ENCODE results near the gene OPN1SW.
A peak's percentile ranks its signal among the peaks of the same experiment; 100 is the strongest.

The OPN1SW gene

DNA sequence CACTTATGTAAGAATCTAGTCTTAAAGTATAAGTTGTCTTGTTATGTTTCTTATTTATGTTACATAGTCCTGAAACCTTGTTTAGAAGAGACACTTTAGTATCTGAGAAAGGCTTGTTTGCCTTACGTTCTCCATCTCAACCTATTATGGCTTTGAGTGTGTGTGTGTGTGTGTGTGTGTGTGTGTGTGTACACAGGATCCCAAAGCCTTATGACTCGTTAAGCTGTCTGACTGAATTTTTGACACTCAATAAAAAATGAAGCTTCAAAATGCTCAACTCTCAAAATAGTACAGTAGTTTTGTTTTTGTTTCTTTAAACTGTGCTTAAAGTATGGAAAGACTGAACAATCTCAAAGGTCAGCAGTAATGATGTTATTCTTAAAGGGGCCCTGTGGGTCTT is 18.4 kb downstream of the OPN1SW start:
- DNase-seq, result no peak

- DNase-seq, result no peak
These were observed 19.6 kb downstream of the OPN1SW start for GRCh38 chr7:128755819-128756476.

- no peak for DNase-seq
These were observed 20.3 kb downstream of the OPN1SW start for GRCh38 chr7:128755075-128755818.

DNA sequence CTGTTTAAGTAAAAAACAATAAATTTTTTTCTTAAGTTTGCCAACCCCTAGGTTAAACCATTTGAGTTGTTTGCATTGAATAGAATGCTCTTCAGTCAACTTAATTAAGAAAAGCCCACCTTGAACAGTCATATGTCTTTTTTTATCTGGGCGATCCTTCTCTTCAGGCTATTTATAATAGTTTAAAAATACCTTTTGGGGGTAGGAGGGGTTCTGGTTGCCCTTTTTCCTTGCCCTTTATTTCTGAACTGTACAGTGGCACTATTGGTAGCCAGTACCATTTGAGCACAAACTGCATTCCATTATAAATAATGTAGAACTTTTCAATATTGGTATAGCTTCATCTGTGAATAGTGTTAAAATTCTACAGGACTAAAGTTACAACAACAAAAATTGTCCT is 23.3 kb downstream of the OPN1SW start:
- DNase-seq, result no peak

DNA sequence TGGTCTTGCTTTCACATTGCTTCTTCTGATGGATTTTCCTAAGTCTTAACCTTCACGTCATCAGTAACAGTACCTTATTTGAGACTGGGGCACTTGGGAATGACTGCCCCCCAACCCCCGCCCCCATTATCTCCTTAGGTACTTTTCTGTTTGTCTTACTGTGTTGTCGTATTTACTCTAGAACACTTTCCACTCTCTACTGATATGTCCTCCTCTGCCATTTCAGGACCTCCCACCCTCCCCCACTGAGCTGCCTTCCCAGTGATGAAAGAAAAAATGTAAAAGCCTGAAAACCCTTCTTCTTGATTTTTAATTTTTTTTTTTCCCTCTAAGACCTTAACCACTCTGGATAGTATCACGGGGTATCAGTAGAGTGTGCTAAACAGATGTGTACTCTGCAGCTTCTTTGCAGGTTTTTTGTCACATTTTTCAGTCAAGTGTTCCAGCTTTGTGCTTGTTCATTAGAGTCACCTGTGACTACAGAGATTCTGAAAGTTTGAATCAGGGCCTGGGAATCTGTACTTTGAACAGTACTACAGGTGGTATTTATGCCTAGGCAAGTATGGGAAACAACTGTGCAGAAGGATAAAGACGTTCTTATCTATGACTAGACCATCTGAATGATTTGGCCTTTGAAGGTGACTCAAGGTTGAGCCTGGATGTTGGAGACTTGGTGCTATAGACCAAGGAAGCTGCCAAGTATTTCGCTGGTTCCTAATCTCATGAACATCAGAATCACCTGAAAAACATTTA is 28.1 kb downstream of the OPN1SW start:
- no peak for DNase-seq

- DNase-seq, result no peak
These were observed 29.9 kb downstream of the OPN1SW start for GRCh38 chr7:128745706-128746105.

- DNase-seq, result no peak
These were observed 31.2 kb downstream of the OPN1SW start for GRCh38 chr7:128744366-128744905.

DNA sequence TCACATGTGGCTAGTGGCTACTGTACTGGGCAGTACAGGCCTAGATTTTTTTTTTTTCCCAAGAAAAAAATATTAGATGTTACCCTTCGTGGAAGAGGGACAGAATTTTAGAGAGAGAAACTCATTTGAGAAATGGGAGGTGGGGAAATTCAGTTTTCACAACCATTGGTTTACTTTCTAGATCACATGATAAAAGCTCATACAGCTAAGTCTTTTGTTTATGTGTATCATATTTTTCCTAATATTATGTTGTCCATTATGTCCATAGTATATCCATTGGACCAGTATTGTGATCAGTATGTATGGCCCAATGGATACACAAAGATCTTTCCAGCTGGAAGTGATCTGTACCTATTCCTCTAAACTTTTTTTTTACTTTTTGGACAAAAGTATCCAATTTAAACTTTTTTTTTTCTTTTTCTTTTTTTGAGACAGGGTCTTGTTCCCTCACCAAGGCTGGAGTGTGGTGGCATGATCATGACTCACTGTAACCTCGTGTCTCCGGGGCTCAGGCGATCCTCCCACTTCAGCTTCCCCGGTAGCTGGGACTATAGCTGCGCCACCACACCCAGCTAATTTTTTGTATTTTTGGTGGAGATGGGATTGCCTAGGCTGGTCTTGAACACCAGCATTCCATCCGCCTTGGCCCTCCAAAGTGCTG is 32.4 kb downstream of the OPN1SW start:
- DNase-seq, result no peak

GRCh38 chr7:128742206-128742605 is 33.4 kb downstream of the OPN1SW start:
- no peak for DNase-seq

GRCh38 chr7:128741491-128741890 is 34.1 kb downstream of the OPN1SW start:
- DNase-seq, result no peak

GRCh38 chr7:128740996-128741395 is 34.6 kb downstream of the OPN1SW start:
- DNase-seq, result no peak

DNA sequence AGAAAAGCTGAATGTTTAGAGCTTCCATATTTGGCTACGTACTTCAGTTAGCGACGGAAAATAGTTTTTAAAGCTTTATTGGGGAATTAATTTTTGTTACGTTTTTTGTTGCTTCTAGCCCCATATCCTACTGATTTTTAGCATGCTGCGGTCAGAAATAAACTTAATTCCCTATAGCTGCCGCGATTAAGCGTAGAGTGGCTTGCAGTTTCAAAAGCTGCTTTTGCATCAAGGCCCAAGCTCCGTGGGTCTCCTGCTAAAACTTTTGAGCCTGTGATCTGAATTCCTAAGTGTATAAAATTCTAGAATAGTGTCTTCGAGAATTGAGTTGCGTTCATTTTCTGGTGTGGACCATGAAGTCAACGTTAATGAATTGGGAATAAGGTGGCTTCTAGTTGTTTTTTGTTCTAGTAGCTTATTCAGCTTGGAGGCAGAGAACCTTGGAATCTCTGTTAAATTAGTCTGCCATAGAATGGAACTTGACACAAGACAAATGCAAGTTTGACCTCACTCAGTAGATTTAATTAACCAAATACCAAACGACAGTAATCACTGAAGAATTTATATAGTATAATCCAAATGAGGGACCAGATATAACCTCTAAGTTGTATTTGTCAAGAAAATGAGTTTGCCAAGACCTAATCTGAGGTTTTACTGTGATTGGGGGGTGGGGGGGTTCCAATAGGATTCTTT is 35.5 kb downstream of the OPN1SW start:
- DNase-seq, result no peak

DNA sequence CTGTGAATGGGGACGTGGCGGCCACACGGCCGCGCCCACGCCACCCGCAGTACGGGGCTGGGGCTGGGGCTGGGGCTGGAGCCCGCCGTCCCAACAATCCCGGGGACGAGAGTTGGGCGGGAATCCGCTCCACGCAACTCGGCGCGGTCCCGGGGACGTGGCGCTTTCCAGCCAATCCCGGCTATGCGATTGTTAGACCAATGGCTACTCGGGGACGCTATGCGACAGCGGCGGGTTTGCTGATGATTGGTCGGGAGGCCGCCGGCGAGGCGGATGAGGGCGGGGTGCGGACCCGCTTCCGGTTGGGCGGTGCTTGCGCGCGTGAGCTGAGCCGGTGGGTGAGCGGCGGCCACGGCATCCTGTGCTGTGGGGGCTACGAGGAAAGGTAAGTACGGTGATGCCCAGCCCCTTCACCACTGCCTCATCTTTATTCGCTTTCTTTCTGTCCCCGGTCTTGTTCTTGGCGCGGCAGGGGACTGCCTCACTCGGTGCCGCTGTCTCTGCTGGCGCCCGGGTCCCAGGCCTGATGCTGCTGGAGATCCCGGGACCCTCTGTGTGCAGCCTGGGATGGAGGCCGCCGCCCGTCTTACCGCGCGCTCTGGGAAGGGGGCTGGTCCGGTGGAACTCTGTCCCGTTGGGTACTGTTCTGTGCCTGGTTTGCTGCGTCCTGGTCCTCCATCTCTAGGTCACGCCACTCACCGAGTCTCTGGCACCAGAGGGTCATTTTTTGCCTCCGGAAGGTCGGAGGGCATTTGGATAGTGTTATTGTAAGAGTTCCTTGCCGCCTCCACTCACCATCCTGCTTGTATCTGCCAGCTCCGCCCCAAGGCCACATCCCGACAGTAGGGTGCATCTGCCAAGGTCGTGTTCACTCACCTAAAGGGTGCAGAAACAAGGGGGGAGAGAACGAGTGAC is 36.3 kb downstream of the OPN1SW start, which contains the start of gene CALU:
CALU (plus strand) TSS at position 312 of the 915 bp plus-strand sequence. CDS start 9,225 bp downstream, outside the sequence.
- peak; percentile 90 to 92 for DNase-seq

DNA sequence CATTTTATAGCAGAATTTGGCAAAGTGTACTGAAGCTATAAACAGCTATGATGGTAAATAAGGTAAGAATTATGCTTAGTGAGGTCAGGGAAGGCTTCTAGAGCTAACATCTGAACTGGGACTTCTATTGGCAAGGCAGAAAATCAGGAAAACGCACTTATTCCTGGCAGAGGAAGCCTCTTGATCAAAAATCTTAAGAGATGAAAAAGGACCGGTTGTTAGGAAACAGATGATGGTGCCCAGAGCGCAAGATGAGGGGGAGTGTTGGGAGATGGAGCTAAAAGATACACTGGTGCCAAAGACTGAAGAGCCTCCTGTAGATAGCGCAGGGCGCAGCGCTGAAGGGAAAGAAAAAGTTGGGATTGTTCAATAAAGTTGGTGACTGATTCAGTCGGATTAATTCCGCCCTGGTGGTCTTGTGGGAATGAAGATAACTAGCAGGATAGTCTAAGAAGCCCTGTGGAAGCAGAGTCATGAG is 37.0 kb downstream of the OPN1SW start:
- DNase-seq, result no peak

DNA sequence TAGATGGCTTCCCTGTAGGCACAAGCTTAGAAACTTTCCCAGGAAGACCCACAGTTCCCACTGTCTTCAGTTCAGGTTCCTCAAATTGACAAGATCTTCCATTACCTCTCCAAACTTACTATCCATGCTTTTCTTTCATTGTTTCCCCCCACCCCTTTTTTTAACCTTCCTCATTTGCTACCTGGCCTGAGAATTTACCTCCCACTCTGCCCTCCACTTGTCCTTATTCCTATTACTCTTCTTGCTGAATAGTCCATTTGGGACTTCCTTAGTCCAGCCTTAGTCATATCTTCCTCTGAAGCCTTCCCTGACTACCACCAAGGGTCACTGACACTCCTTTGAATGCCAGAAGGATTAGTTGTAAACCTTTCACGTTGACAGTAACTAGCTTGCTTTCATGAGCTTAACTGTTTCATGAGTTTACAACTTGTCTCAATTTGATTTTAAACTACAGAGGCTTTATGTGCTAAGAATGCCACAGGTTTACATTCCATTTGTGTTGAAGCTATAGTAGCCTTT is 37.7 kb downstream of the OPN1SW start:
- no peak for DNase-seq

- no peak for DNase-seq
These were observed 38.2 kb downstream of the OPN1SW start for GRCh38 chr7:128737441-128737840.

DNA sequence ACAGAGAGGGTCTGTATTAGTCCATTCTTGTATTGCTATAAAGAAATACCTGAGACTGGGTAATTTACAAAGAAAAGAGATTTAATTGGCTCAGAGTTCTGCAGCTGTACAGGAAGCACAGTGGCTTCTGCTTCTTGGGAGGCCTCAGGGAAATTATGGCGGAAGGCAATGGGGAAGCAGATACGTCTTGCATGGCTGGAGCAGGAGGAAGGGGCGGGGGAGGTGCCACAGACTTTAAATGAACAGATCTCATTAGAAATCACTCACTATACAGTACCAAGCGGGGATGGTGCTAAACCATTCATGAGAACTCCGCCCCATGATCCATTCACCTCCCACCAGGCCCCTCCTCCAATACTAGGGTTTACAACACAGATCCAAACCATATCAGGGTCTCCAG is 40.2 kb downstream of the OPN1SW start:
- DNase-seq, result no peak

DNA sequence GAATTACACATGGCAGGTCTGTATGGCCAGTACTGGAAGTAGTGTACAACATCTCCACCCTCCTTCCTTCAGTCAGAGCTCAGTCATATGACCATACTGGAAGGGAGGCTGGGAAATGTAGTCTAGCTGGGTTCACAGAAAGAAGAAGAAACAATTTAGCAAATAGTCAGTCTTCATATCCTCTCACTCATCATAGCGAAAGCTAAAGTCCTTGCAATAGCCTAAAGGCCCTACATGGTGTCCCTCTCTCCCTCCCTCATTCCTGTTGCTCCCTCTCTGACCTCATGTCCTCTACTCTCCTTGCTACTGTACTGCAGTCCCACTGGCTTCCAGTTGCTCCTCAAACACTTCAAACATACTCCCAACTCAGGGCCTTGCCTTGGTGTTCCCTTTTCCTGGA is 40.7 kb downstream of the OPN1SW start:
- no peak for DNase-seq

DNA sequence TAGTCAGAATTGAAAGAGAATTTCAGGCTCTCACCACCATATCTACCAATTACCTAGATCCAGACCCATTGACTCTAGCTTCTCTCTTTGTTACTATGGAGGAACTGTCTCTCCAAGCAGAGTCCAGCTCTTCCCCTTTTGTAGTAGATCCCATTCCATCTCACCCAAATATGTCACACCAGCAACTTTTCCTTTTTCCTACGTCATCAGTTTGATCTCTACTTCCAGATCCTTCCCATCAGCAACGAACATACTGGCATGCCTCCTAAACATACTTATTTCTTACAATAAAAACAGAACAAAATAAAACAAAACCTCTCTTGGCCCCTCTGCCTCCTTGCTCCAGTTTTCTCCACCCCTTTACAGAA is 42.3 kb downstream of the OPN1SW start:
- DNase-seq, result no peak

DNA sequence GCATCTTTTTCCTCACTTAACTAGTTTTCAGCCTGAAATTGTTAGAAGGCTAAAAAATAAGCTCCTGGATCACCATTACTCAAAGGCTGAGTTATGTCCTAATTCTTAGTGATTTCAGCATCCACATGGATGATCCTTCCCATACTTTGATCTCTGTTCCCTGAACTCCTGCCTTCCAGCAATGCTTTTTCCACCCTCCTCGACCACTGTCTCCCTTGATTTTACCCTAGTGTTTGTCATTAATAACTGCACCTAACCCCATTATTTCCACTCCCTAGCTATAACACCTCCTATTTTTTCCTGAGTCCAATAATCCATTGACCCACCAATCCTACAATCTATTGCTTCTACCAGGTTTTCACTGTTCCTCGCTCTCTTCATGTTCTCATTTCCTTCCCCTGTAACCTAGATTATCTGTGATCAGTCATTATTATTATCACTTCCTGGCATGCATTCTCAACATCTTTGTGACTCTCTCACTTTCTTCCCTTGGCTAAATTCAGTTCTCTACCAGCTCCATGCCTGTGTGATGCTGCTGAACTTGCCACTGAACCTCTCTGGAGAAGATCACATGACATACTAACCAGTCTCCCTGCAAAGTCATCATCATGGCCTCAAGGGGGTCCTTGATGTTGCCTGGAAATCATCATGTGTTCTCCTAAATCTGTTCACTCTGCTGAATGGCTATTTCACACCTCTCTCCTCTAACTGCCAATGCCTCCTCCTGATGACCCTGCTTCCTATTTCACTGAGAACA is 42.9 kb downstream of the OPN1SW start:
- no peak for DNase-seq

All from activated CD4-positive, alpha-beta T cell treated with anti-CD3 and anti-CD28 coated beads for 4 hours (primary cell).